Fibroblast of villous mesenchyme (primary cell): Measurements from ENCODE around the gene FAM32A. TPM values are rescaled to one million over a fixed set of nuclear protein-coding genes. Genes with fewer than 3 reads are reported as not detected.

Source experiments
- DNase-seq: peaks from one replicate; pipeline ENCODE4 v3.0.0-alpha.2; 2010; ENCODE audit warnings: low read depth
- H3K4me3 ChIP-seq: 2 replicates; pipeline ENCODE4 v1.5.1; 2011; ENCODE audit warnings: low read depth, mild to moderate bottlenecking, low read length
- CTCF ChIP-seq: IDR thresholded peaks from 2 replicates; pipeline ENCODE4 v1.5.1; 2012; ENCODE audit warnings: low read depth, mild to moderate bottlenecking, low read length; ENCODE audit not compliant: insufficient read depth
- total RNA-seq: library from RNA; depleted of rRNA; stranded (reverse); fragments of >200 nt; gene quantifications from 2 replicates; pipeline ENCODE4 v1.2.3, GENCODE V29; 2012

FAM32A gene
- total RNA-seq, 1 donor = 94.1 TPM

- H3K4me3 ChIP-seq = no peak overlapping the region
- TF ChIP-seq CTCF = no peak
- no peak for DNase-seq
Measured at GRCh38 chr19:16193466-16193865, 8.3 kb downstream of the FAM32A start.

GRCh38 chr19:16197188-16197621, 12.0 kb downstream of the FAM32A start:
- H3K4me3 ChIP-seq = peak overlapping the region; percentile 98
- no peak for TF ChIP-seq CTCF
- peak; percentile 58 for DNase-seq

GRCh38 chr19:16197622-16198369, 12.6 kb downstream of the FAM32A start, which contains the start of gene AP1M1:
Gene AP1M1, plus strand, starts transcription at chr19:16197911. Its CDS starts 116 bp downstream, at chr19:16198027.
- DNase-seq = peak; percentile 97

GRCh38 chr19:16198370-16198651, 13.1 kb downstream of the FAM32A start:
- no peak for TF ChIP-seq CTCF
- DNase-seq = no peak
- peak overlapping the region; percentile 98 for H3K4me3 ChIP-seq

More at GRCh38 chr19:16197622-16198369, 12.6 kb downstream of the FAM32A start, which contains the start of gene AP1M1:
- no peak for TF ChIP-seq CTCF
- peak within 1 kb of the TSS; percentile 98 for H3K4me3 ChIP-seq

GRCh38 chr19:16199275-16199932, 14.2 kb downstream of the FAM32A start:
- DNase-seq = no peak
- no peak for TF ChIP-seq CTCF
- no peak overlapping the region for H3K4me3 ChIP-seq

GRCh38 chr19:16200038-16201010, 15.1 kb downstream of the FAM32A start:
- no peak for TF ChIP-seq CTCF
- H3K4me3 ChIP-seq = no peak overlapping the region
- DNase-seq = peak; percentile 81
